A673 (cell line): ENCODE data around the gene KCNIP3.

ENCODE experiments used
- EZH2 ChIP-seq: fragments of 200-600 bp; sonication (generic); IDR thresholded peaks from 2 replicates; pipeline ENCODE4 v1.6.1; 2017; ENCODE audit warnings: borderline replicate concordance, low read depth, mild to moderate bottlenecking, mixed read lengths, antibody characterized with exemption, low read length; ENCODE audit not compliant: poor library complexity, severe bottlenecking
- TF ChIP-seq, protein P1 (sequence below): fragments of 300-800, 200-600 bp; sonication (generic); conservative IDR thresholded peaks from 2 replicates; pipeline ENCODE4 v1.5.1; 2017; ENCODE audit warnings: low read depth, mild to moderate bottlenecking, antibody characterized with exemption, low read length, moderate library complexity, mixed read lengths

DNA sequence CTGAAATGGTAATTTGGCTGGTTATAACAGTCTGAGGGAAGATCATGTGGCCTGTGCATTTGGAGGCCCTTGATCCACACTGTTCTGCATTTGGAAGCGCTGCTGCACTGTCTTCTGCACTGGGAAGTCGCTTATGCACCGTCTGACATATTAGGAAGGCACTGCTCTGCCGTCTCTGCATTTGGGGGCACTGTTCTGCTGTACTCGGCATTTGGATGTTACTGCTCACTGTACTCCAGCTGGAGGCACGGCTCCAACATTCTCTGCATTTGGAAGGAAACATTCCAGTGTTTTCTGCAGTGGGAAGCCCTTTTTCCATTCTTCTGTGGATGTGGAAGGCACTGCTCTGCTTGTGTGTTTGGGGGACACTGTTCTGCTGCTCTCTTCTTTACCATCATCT, 32.5 kb upstream of the KCNIP3 start:
- no peak for TF ChIP-seq EZH2
- TF ChIP-seq, protein P1, sequence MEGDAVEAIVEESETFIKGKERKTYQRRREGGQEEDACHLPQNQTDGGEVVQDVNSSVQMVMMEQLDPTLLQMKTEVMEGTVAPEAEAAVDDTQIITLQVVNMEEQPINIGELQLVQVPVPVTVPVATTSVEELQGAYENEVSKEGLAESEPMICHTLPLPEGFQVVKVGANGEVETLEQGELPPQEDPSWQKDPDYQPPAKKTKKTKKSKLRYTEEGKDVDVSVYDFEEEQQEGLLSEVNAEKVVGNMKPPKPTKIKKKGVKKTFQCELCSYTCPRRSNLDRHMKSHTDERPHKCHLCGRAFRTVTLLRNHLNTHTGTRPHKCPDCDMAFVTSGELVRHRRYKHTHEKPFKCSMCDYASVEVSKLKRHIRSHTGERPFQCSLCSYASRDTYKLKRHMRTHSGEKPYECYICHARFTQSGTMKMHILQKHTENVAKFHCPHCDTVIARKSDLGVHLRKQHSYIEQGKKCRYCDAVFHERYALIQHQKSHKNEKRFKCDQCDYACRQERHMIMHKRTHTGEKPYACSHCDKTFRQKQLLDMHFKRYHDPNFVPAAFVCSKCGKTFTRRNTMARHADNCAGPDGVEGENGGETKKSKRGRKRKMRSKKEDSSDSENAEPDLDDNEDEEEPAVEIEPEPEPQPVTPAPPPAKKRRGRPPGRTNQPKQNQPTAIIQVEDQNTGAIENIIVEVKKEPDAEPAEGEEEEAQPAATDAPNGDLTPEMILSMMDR, result no peak
